Measurements from ENCODE around the gene LRRC70.

LRRC70 gene

DNA sequence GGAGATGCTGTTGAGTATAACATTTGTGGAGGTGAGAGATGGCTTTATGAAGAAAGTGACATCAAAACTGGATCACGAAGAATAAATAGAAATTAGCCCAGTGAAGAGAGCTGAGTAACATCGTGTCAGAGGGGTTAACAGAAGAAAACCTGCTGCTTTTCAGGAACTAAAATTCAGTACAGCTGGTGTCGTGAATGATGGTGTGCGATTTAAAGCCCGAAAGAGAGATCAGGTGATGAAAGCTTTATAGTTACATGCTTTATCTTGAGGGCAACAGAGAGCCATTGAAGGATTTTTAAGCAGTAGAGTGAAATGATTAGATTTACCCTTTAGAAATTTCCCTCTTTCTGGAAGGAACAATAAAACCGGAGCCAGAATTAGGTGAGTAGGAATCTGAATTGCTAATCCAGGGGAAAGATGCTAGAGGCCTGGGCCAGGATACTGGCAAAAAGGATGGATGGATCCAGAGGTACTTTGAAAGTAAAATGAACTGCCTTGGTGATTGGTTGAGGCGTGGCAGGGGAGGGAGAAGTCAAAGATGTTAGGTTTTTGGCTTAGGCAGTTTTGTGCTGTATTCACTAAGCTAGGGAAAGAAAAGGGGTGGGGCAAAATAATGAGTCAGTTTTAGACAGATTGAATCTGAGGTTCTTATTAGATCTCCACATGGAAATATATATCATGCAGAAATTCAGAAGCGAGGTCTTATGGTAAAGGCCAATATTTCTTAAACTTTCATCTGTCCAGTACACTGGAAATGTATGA is 3.4 kb downstream of the LRRC70 start:
- no peak overlapping the region for H3K4me3 ChIP-seq (ENCODE audit: low read depth, low read length)
- TF ChIP-seq, protein P1, sequence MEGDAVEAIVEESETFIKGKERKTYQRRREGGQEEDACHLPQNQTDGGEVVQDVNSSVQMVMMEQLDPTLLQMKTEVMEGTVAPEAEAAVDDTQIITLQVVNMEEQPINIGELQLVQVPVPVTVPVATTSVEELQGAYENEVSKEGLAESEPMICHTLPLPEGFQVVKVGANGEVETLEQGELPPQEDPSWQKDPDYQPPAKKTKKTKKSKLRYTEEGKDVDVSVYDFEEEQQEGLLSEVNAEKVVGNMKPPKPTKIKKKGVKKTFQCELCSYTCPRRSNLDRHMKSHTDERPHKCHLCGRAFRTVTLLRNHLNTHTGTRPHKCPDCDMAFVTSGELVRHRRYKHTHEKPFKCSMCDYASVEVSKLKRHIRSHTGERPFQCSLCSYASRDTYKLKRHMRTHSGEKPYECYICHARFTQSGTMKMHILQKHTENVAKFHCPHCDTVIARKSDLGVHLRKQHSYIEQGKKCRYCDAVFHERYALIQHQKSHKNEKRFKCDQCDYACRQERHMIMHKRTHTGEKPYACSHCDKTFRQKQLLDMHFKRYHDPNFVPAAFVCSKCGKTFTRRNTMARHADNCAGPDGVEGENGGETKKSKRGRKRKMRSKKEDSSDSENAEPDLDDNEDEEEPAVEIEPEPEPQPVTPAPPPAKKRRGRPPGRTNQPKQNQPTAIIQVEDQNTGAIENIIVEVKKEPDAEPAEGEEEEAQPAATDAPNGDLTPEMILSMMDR (IDR thresholded peaks at IDR 0.05; ENCODE audit: control insufficient read depth, extremely low read depth, insufficient read depth) = no peak
- no peak for DNase-seq (ENCODE audit: low read depth)

DNA sequence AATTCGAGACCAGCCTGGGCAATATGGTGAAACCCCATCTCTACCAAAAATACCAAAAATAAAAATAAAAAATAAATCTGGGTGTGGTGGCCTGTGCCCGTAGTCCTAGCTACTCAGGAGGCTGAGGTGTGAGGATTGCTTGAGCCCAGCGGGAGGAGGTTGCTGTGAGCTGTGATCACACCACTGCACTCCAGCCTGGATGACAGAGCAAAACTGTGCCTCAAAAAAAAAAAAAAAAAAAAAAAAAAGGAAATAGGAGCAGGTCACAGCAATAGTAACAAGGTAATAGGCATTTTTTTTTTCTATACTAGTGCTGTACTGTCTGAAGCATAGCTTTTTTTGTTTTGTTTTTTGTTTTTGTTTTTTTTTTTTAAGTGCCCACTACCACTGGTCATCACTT is 5.8 kb downstream of the LRRC70 start:
- no peak overlapping the region for H3K4me3 ChIP-seq (ENCODE audit: low read depth, low read length)
- no peak for DNase-seq (ENCODE audit: low read depth)
- TF ChIP-seq, protein P1 (IDR thresholded peaks at IDR 0.05; ENCODE audit: control insufficient read depth, extremely low read depth, insufficient read depth) = no peak

GRCh38 chr5:62585306-62585705 is 6.7 kb downstream of the LRRC70 start:
- H3K4me3 ChIP-seq (ENCODE audit: low read depth, low read length) = no peak overlapping the region
- TF ChIP-seq, protein P1 (IDR thresholded peaks at IDR 0.05; ENCODE audit: control insufficient read depth, extremely low read depth, insufficient read depth) = no peak
- no peak for DNase-seq (ENCODE audit: low read depth)

DNA sequence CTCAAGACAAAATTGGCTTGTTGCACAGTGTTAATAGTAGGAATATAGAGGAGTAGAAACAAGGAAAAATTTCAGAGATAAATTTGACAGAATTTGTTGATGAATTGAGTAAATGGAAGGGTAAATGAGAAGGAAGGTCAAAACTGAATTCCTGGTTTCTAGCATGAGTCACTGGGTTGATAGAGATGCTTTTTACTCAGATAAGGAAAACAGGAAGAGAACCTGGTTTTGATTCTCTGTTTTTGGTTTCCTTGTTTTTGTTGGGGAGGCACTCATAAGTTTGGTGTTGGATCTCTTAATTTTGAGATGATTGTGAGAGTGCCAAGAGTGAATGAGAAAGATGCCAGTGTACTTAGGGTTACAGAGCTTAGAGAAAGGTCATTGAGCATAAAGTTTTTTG is 7.1 kb downstream of the LRRC70 start:
- no peak for DNase-seq (ENCODE audit: low read depth)
- TF ChIP-seq, protein P1 (IDR thresholded peaks at IDR 0.05; ENCODE audit: control insufficient read depth, extremely low read depth, insufficient read depth) = no peak
- H3K4me3 ChIP-seq (ENCODE audit: low read depth, low read length) = no peak overlapping the region

- DNase-seq (ENCODE audit: low read depth) = no peak
- TF ChIP-seq, protein P1 (IDR thresholded peaks at IDR 0.05; ENCODE audit: control insufficient read depth, extremely low read depth, insufficient read depth) = no peak
- no peak overlapping the region for H3K4me3 ChIP-seq (ENCODE audit: low read depth, low read length)
Observed at GRCh38 chr5:62587737-62588136, 9.1 kb downstream of the LRRC70 start.

DNA sequence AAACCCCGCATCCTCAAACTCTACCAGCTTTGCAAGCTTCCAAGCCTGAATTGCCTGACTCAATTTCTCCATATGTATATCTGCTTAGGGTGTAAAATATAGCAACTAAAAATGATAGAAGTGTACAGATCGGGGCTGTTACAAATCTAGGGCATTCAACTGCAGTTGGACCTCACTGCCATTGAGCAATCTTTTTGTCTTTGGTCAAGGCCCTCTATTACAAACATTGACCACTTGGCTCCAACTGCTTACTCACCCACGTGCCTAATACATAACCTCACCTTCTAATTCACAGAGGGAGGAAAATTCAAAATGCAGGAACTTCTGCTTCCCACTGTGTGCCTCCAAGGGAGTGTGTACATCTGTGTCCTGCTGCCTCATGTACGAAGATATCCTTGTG is 10.0 kb downstream of the LRRC70 start:
- no peak for DNase-seq (ENCODE audit: low read depth)
- TF ChIP-seq, protein P1 (IDR thresholded peaks at IDR 0.05; ENCODE audit: control insufficient read depth, extremely low read depth, insufficient read depth) = no peak
- H3K4me3 ChIP-seq (ENCODE audit: low read depth, low read length) = no peak overlapping the region

DNA sequence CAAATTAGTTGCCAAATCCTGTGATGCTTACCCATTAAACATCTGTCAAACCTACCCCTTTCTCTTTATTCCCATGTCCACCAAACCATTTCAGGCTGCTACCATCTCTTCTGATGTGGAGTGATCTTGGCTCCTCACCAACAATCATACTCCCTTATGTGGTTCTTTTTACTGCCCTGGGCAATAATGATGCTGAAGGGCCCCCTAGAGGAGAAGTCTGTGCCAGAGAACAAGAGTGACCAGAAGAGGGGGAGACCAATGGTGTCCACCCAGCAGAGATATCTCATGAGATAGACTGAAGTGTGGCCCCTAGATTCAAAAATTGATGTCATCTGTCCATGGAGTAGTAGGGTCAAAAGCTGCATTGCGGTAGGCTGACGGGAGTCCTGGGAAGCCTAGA is 10.9 kb downstream of the LRRC70 start:
- TF ChIP-seq, protein P1 (IDR thresholded peaks at IDR 0.05; ENCODE audit: control insufficient read depth, extremely low read depth, insufficient read depth) = no peak
- H3K4me3 ChIP-seq (ENCODE audit: low read depth, low read length) = no peak overlapping the region
- DNase-seq (ENCODE audit: low read depth) = no peak

Data from LNCaP clone FGC (cell line).